OCI-LY7 (cell line): Measurements from ENCODE around the gene RHOBTB3. TPM values are rescaled to one million over a fixed set of nuclear protein-coding genes. Genes with fewer than 3 reads are reported as not detected.

ENCODE experiments used
- BruUV-seq: library from RNA; stranded (reverse); fragments of 400-500 nt; replicated peaks from 2 replicates; lab custom pipeline; 2021; lab: Mats Ljungman, UMichigan
- CTCF ChIA-PET: fragments of 300-600 bp; sonication (Branson Sonifier 250); formaldehyde crosslinking; loops from one replicate; lab custom pipeline; 2022; ENCODE audit warnings: antibody characterized with exemption; ENCODE audit not compliant: unreplicated experiment; lab: Charles Lee
- POLR2A ChIA-PET: fragments of 300-600 bp; sonication (Branson Sonifier 250); formaldehyde crosslinking; loops from one replicate; lab custom pipeline; 2022; ENCODE audit warnings: antibody characterized with exemption; lab: Charles Lee
- DNase-seq: peaks from one replicate; pipeline ENCODE4 v3.0.0-alpha.2; 2015; ENCODE audit warnings: low spot score
- H2AFZ ChIP-seq: fragments of 200-600 bp; sonication (generic), shearing (Covaris generic); 2 replicates; pipeline ENCODE4 v1.6.1; 2014; ENCODE audit warnings: mild to moderate bottlenecking, antibody characterized with exemption, low read length, moderate library complexity
- H3K27ac ChIP-seq: fragments of 200-600 bp; sonication (generic); 2 replicates; pipeline ENCODE4 v1.5.1; 2014; ENCODE audit warnings: mixed run types, low read depth, mild to moderate bottlenecking, moderate library complexity, low read length, inconsistent platforms; ENCODE audit not compliant: poor library complexity, severe bottlenecking
- H3K36me3 ChIP-seq: fragments of 200-600 bp; sonication (generic); 2 replicates; pipeline ENCODE4 v1.6.1; 2014; ENCODE audit warnings: mild to moderate bottlenecking, antibody characterized with exemption, low read length, moderate library complexity, mixed read lengths; ENCODE audit not compliant: insufficient read depth
- H3K4me1 ChIP-seq: fragments of 200-600 bp; sonication (generic); 2 replicates; pipeline ENCODE4 v1.5.1; 2014; ENCODE audit warnings: mild to moderate bottlenecking, low read length; ENCODE audit not compliant: insufficient read depth, poor library complexity, severe bottlenecking
- H3K4me2 ChIP-seq: fragments of 200-600 bp; sonication (generic); 2 replicates; pipeline ENCODE4 v1.6.1; 2014; ENCODE audit warnings: mild to moderate bottlenecking, low read length
- H3K4me3 ChIP-seq: fragments of 200-600 bp; sonication (generic); 2 replicates; pipeline ENCODE4 v1.5.1; 2014; ENCODE audit warnings: mild to moderate bottlenecking, low read depth, low read length; ENCODE audit not compliant: poor library complexity, severe bottlenecking
- H3K79me2 ChIP-seq: fragments of 200-600 bp; sonication (generic); 2 replicates; pipeline ENCODE4 v1.6.1; 2016; ENCODE audit warnings: low read depth, mild to moderate bottlenecking, low read length, moderate library complexity, mixed read lengths; ENCODE audit not compliant: insufficient read depth
- H3K9me2 ChIP-seq: fragments of 200-600 bp; sonication (generic); 2 replicates; pipeline ENCODE4 v1.6.1; 2016; ENCODE audit warnings: mild to moderate bottlenecking, low read length, mixed read lengths; ENCODE audit not compliant: insufficient read depth
- H3K9me3 ChIP-seq: fragments of 200-600 bp; sonication (generic); 2 replicates; pipeline ENCODE4 v1.6.1; 2014; ENCODE audit warnings: mild to moderate bottlenecking, mixed run types, low read length, mixed read lengths
- H4K20me1 ChIP-seq: fragments of 200-600 bp; sonication (generic); 2 replicates; pipeline ENCODE4 v1.6.1; 2014; ENCODE audit warnings: mild to moderate bottlenecking, antibody characterized with exemption, low read length, moderate library complexity, mixed read lengths; ENCODE audit not compliant: insufficient read depth
- EZH2phosphoT487 ChIP-seq: fragments of 200-600 bp; sonication (generic); IDR thresholded peaks from 2 replicates; pipeline ENCODE4 v1.6.1; 2018; ENCODE audit warnings: low read depth, borderline replicate concordance, mild to moderate bottlenecking, mixed run types, antibody characterized with exemption, low read length, moderate library complexity, mixed read lengths
- intact Hi-C: fragments of 100-400 bp; cut with micrococcal nuclease; formaldehyde crosslinking; loops from one replicate; pipeline ENCODE4 v1.10.0; 2022; ENCODE audit not compliant: unreplicated experiment
- total RNA-seq, 2 experiments: library from RNA; depleted of rRNA in 1 of 2; stranded (reverse); fragments of >200 nt in 1 of 2; shearing (Covaris generic) in 1 of 2; gene quantifications; 2 replicates each; pipeline ENCODE4 v1.2.3, GENCODE V29; 2014 to 2022
- TF ChIP-seq, protein P1 (sequence below): fragments of 200-600 bp; sonication (generic); conservative IDR thresholded peaks from 2 replicates; pipeline ENCODE4 v1.5.1; 2014; ENCODE audit warnings: mild to moderate bottlenecking, antibody characterized with exemption, low read length, moderate library complexity, mixed read lengths

RHOBTB3 gene
- total RNA-seq, 2 experiments from 2014 or later: 0.51 to 4.0 TPM

DNA sequence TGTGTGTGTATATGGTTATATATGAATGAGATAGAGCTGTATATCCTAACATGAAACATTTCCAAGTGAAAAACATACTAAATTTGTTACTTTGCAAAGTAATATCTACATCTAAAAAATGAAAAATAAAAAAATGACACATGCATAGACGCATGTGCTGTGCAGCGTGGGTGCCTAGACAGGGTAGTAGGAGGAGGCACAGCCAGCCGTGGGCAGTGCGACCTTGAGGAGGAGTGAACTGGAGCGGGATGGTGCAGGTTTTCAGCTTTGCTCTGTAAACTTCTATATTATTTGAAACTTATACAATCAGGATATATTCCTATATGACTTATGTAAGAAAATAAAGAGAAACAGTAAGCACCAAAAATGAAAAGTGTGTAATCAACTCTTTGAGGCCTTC lies 106.4 kb downstream of the RHOBTB3 start:
- intact Hi-C loops: loop anchor here (10.0 kb wide), 1 partner anchor 967 kb away; the partner anchor contains the start of gene ERAP1

DNA sequence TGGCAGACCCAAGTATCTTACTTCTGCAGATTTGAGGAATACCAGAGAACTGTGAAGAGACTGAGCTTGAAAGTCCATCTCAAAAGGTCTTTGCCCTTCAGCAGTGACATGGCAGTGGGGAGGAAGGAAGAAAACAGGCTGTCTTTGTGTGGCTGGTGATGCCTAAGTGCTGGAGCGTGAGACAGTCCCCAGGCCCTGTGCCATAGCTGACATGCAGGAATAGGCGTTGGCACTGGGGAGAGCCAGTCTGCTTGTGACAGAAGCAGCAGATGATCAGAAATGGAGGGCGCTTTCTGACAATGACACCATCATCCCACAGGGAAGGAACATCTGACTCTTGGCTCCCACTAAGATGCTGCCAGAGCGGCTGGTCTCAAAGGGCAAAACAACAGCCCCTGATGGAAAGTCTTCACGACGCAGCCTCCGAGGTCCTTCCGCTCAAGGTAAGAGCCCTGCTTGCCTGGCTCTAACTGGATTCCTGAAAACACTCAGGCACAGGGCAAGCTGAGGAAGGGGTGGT lies 106.9 kb downstream of the RHOBTB3 start:
- intact Hi-C loops: loop anchor here (10.0 kb wide), 1 partner anchor 967 kb away; the partner anchor contains the start of gene ERAP1
- BruUV-seq: no TSS peak
- Histone ChIP-seq H2AFZ (no peak overlapping the region), H3K9me3 (no peaks in the 10 kb centered on the region), H3K4me2 (no peak overlapping the region), H4K20me1 (no peaks in the 10 kb centered on the region), H3K4me3 (no peak overlapping the region), H3K36me3 (no peaks in the 10 kb centered on the region), H3K27ac (no peak overlapping the region), H3K4me1 (peaks cover 32% of the 10 kb centered on the region), H3K79me2 (no peaks in the 10 kb centered on the region), H3K9me2 (no peaks in the 10 kb centered on the region)
- ChIA-PET CTCF (no interaction called here), POLR2A (interaction anchor here (0.9 to 4.2 kb wide), 6 partner anchors 16 to 191 kb away, joined by 3 to 46 read pairs (median 7); partner anchors contain the start of genes GLRX and RFESD)
- no peak for DNase-seq
- TF ChIP-seq, protein P1, sequence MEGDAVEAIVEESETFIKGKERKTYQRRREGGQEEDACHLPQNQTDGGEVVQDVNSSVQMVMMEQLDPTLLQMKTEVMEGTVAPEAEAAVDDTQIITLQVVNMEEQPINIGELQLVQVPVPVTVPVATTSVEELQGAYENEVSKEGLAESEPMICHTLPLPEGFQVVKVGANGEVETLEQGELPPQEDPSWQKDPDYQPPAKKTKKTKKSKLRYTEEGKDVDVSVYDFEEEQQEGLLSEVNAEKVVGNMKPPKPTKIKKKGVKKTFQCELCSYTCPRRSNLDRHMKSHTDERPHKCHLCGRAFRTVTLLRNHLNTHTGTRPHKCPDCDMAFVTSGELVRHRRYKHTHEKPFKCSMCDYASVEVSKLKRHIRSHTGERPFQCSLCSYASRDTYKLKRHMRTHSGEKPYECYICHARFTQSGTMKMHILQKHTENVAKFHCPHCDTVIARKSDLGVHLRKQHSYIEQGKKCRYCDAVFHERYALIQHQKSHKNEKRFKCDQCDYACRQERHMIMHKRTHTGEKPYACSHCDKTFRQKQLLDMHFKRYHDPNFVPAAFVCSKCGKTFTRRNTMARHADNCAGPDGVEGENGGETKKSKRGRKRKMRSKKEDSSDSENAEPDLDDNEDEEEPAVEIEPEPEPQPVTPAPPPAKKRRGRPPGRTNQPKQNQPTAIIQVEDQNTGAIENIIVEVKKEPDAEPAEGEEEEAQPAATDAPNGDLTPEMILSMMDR: no peak
- TF ChIP-seq EZH2phosphoT487: no peak

More for the DNA sequence above, 106.4 kb downstream of the RHOBTB3 start:
- Histone ChIP-seq H3K79me2 (no peaks in the 10 kb centered on the region), H2AFZ (no peak overlapping the region), H3K4me2 (no peak overlapping the region), H4K20me1 (no peaks in the 10 kb centered on the region), H3K4me3 (no peak overlapping the region), H3K27ac (no peak overlapping the region), H3K9me2 (no peaks in the 10 kb centered on the region), H3K4me1 (peaks cover 34% of the 10 kb centered on the region), H3K36me3 (no peaks in the 10 kb centered on the region), H3K9me3 (no peaks in the 10 kb centered on the region)
- no peak for DNase-seq
- BruUV-seq: no TSS peak
- POLR2A ChIA-PET: interaction anchor here (0.9 to 4.2 kb wide), 7 partner anchors 15 to 69 kb away, joined by 3 to 46 read pairs (median 5); partner anchors contain the start of gene GLRX
- CTCF ChIA-PET: no interaction called here
- TF ChIP-seq EZH2phosphoT487: no peak
- TF ChIP-seq, protein P1: no peak

DNA sequence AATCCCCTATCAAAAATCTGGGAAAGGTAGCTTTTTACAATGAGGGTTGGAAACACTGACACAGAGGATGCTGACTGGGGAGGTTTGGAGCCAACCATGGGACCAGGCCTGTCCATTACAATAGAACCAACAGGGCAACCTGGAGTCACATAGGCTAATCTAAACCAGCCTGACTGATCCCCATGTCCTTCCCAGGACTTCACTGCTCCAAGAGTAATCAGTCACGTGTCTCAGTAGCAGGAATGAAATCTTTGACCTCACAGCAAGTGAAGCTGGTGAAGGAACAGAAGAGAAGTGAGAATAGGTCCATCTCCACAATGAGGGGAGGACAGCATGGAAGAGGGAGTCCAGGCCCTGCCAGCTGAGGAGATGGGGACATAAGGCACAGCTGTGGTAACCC lies 107.4 kb downstream of the RHOBTB3 start:
- H3K4me2 ChIP-seq: no peak overlapping the region
- no peaks in the 10 kb centered on the region for H3K79me2 ChIP-seq
- no peak overlapping the region for H3K27ac ChIP-seq
- intact Hi-C loops: loop anchor here (10.0 kb wide), 1 partner anchor 966 kb away; the partner anchor contains the start of gene ERAP1
- H3K36me3 ChIP-seq: no peaks in the 10 kb centered on the region
- ChIA-PET POLR2A (interaction anchor here (1.5 to 4.2 kb wide), 3 partner anchors 17 to 192 kb away, joined by 3 to 46 read pairs (median 12); partner anchors contain the start of genes GLRX and RFESD), CTCF (interaction anchor here (3.3 kb wide), 1 partner anchor 57 kb away, joined by 11 read pairs; no protein-coding TSS in a partner anchor)
- H2AFZ ChIP-seq: no peak overlapping the region
- BruUV-seq: no TSS peak
- no peak for DNase-seq
- H3K4me3 ChIP-seq: no peak overlapping the region
- TF ChIP-seq EZH2phosphoT487: no peak
- TF ChIP-seq, protein P1: no peak
- H3K9me2 ChIP-seq: no peaks in the 10 kb centered on the region
- H3K9me3 ChIP-seq: no peaks in the 10 kb centered on the region
- H3K4me1 ChIP-seq: peaks cover 30% of the 10 kb centered on the region
- no peaks in the 10 kb centered on the region for H4K20me1 ChIP-seq
